ENCODE measurements around the gene PSMG4.

The PSMG4 gene, protein sequence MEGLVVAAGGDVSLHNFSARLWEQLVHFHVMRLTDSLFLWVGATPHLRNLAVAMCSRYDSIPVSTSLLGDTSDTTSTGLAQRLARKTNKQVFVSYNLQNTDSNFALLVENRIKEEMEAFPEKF

DNA sequence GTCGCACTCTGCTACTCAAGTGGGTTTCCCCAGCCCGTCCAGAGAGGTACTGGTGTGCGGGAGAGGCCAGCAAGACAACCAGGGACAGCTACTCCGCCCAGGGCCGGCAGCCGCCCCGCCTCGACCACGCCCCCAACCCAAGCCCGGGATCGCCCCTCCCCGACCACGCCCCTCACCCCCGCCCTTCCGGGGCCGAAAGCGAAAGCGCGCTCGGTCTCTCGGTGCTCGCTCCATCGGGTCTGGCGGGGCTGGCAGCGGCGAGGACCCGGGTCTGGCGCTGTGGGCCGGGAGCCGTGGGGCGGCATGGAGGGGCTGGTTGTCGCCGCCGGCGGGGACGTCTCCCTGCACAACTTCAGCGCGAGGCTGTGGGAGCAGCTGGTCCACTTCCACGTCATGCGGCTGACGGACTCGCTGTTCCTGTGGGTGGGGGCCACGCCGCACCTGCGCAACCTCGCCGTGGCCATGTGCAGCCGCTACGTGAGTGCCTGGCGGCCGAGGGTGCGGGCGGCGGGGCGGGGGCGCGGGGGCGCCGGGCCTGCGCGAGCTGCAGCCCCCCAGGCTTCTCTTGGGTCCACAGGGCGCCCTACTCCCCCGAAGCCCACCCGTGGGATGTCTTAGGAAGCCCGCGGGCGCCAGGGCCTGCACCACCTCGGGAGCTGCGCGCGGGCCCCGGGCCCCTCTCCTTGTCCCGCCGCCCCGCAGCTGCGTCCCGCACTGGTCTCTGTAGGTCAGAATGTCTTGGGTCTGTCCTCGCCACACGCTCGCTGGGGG lies at the start of gene PSMG4:
Gene PSMG4 (plus strand): TSS at position 228 of the 771 bp plus-strand sequence. CDS start 76 bp downstream, at position 304.
- DNase-seq = peak; percentile 88

DNA sequence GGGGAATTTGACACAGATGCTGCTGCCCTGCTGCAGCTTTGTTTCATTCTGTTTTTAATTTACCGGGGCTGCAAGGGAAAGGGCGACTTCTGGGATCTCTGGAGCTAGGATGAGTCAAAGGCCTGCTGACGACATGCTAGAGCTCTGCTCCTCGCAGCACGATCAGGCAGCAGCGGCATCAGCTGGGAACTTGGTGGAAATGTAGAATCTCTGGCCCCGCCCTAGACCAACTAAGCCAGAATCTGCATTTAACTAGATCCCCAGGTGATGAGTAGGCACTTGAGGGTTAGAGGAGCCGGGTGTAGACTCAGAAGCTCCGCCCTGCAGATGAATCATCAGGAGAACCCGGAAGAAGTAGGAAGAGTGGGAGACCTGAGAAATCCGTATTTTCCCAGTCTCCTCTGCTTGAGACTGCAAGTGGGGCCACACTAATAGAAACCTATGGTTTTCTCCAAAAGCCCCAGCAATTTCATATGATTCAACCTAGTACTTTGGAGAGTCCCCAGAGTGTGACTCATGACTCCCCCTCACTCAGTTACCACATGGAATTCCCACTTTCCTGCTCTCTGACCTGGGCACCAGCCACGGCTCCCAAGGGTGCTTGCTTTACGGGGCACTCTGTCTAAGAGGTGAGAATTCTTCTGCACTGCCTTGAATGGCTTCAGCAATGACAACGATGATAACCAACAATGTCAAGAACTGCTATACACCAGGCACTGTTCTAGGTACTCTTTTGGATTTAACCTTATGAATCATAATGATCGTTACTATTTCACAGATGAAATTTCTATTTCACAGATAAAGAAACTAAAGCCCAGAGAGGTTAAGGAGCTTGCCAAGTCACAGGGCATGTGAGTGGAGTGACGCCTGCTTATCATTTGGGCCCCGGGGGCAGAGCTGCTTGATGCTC lies 49.4 kb upstream of the PSMG4 start:
- peak; percentile 99 for DNase-seq

DNA sequence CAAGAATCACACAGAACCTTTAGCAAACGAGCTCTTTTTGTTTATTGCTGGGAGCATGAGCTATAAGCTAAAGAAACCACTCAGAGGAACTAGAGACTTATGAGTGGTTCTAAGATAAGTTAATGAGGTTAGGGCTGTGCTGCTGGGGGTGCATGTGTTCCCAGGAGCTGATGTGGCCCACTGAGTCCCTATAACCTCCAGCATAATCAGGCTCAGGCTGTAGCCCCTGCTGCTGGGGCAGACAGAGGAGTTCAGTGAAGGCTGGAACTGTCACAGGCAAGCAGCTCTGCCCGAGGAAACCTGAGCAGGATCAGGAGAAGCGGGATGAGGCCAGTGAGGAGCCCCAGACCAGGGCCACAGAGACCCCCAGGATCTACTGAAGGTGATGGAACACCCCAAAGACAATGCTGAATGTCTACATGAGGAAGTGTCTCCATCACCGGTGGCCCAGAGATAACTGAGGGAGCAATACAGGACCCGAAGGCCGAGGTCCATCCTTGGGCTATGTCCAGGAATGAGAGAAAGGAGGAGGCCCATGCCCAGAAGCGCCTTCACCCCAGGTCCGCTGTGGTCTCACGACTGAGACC lies 48.6 kb upstream of the PSMG4 start:
- DNase-seq = no peak

DNA sequence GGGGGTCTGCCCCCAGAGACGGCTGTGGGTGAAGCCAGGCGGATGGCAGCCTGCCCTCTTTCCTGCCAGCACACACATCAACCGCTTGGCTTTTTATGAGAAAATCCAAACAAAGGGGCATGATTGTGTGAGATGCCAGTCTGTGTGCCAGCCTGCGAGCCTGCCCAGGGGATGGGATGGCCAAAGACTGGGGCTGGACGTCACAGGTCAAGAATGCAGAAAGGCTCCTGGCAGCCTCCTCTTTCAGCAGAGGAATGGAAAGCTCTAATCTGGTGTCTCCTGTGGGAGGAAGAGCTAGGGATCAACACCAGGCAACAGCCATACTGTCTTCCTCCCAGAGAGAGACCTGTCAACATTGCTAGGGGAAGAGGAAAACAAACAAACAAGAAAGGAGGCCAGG lies 47.1 kb upstream of the PSMG4 start:
- DNase-seq = no peak

DNA sequence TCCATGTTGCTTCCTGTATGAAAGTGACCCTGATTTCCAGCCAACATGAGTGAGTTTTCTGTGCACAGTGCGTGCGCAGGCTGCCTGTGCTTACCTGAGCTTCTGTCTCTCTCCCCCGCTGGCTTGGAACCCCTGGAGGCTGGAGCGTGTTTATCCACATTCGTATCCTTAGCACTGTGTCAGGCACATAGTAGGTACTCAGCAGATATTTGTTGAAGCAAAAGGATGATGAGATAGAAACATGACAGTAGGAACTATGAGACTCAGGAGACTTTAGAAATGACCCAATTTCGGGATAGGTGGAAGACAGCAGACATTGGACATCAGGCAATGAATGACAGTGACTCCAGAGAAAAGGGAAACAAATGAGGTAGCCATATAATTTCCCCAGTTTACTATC lies 46.5 kb upstream of the PSMG4 start:
- no peak for DNase-seq

DNA sequence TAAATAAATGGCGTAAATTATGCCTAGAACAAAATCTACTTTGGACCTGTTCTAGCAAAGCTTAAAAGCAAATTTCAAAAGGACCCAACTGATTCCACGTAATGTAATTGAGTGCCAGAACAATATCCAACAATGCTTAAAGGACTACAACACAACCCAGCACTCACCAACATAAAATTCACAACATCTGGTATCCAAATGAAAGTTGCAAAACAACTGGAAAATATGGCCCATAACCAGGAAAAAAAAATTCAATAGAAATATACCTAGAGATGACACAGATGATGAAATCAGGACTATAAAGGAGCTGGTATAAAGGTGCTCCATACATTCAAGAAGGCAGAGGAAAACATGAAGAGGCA lies 45.4 kb upstream of the PSMG4 start:
- DNase-seq = no peak

DNA sequence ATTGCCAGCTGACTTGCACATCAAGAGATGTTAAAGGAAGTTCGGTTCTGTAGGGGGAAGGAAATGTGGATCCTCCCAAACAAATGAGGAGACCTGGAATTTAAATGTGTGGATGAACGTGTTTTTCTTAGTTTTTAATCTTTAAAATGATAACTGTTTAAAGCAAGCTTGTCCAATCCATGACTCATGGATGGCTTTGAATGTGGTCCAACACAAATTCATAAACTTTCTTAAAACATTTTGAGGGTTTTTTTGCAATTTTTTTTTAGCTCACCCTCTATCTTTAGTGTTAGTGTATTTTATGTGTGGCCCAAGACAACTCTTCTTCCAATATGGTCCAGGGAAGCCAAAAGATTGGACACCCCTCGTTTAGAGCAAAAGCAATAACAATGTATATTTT lies 43.8 kb upstream of the PSMG4 start:
- no peak for DNase-seq

DNA sequence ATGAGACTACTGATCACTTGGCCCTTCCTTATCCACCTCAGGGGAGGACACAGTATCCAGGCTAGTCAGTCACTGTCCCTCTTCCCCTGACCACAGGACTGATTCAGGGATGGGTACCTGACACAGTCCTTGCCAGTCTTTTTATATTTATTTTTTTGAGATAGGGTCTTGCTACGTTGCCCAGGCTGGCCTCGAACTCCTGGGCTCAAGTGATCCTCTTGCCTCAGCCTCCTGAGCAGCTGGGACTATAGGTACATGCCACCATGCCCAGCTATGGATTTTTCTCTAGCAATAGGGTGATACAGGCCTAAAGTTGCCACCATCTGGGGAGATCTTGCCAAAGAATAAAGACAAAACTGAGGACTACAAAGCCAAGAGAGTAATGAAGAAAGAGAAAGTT lies 41.5 kb upstream of the PSMG4 start:
- no peak for DNase-seq

DNA sequence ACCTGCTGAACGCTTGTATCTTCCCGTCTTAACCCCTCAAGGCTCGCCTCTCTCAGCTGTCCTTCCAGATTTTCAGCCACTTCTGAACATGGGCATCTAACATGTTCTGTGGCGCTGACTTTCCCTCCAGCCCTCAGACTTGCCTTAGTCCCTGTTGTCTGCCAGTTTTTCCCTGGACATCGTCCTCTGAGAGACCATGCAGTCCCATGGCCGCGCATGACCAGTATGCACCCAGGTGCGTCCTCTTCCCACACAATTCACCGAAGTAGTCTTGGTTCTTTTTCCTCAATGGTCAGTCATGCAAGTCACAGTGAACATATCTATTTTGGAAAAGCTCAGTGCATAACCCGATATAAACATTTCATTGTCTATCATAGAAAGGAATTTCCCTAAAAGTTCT lies 40.5 kb upstream of the PSMG4 start:
- no peak for DNase-seq

DNA sequence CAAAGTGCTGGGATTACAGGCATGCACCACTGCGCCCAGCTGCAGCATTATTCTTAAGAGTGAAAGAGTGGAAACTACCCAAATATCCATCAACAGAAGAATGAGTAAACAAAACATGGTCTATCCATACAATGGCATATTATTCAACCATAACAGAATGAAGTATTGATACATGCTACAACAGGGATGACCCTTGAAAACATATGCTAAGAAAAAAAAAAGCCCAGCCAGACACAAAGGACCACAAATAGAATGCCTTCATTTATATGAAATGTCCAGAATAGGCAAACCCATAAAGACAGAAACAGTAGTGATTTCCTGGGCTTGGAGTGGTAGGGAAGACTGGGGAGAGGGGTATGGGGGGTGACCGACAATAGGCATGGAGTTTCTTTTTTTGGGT lies 38.4 kb upstream of the PSMG4 start:
- DNase-seq = no peak

DNA sequence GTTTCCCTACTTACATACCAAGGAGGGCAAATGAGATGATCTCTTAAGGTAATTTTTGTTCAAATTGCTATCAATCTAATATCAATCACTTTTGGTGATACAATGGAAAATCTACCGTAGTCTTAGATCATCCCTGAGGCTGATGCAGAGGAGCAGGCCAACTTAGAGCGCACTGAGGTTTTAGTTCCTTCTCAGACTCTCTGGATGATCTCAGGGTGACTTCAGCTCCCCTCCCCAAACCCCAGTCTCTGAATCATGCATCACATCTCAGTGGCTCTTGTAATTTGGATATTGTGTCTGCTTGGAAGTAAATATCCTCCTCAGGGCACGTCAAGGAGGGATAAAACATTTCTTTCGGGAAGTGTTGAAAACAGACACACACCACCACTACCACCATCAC lies 37.2 kb upstream of the PSMG4 start:
- no peak for DNase-seq

DNA sequence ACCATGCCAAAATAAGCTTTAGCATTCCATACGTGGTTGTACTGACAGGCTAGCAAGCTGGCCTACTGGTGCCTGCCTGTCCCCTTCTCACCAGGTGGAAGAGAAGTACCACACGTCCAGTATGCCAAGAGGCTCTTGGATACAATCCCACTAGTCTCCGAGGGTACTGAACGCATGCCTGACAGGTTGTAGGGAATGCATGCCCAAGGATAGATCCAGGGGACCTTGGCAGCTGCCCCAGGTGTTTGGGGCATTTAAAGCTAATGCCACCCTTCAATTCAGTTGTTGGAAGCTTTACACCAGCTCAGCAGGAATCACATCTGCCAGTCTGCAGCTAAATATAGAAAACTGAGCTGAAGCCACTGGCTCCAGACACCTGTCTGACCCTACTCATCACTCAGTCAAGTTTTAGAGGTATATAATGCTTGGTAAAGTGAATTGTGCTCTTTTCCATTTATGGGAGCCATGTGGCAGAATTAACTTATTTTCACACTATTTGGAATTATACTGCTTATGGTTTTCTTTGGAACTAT lies 36.2 kb upstream of the PSMG4 start:
- no peak for DNase-seq

DNA sequence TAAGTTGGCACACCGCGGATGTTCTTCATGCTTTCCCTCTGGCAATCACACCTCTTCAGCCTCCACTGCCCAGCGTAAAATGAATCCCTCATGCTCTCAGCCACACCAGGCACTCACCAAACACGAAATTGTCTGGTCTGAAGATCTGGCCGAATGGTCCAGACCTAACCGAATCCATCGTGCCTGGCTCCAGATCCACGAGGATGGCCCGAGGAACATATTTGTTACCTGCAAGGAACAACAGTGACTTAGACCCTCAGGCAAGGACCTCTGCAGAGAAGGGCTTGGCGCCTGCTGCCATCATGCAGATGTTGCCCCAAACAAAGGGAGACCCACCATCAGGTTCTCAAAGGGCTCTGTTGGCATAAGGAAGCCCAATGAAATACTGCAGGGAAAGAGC lies 32.7 kb upstream of the PSMG4 start:
- no peak for DNase-seq

DNA sequence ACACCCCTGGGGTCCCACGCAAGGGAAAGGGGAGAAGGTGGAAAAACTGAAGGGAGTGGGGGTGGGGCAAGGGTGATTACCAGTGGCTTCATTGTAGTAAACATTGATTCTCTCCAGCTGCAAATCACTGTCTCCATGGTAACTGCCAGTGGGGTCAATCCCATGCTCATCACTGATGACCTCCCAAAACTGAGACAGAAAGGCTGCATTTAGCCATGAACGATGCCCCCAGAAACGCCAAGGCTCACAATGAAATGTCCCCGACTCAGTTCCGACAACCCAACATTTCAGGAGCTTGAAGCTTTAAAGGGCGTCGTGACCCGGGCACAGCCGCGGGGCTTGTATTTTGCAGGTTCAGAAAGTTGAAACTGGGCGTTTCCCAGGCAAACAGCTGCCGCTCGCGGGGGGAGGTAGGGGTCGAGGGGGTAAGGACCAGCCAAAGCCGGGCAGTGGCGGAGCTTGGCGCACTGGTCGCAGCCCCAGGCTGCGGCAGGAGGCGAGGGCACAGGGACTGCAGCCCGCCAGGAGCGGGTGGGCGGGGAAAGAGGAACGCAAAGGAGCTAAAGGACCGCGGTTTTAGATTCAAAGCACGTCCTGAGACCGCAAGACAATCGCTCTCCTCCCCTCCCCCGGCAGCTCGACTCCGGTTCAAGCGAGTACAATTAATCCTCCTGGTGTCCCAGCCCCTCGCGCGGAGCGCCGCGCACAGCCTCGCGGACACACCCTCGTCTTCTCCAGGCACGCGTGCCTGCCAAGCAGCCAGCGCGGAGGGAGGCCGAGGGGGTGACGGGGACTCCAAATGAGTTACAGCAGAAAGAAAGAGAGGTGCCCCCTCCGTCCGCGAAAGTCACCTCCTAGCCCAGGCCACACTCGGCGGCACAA lies 32.0 kb upstream of the PSMG4 start:
- peak; percentile 57 for DNase-seq

DNA sequence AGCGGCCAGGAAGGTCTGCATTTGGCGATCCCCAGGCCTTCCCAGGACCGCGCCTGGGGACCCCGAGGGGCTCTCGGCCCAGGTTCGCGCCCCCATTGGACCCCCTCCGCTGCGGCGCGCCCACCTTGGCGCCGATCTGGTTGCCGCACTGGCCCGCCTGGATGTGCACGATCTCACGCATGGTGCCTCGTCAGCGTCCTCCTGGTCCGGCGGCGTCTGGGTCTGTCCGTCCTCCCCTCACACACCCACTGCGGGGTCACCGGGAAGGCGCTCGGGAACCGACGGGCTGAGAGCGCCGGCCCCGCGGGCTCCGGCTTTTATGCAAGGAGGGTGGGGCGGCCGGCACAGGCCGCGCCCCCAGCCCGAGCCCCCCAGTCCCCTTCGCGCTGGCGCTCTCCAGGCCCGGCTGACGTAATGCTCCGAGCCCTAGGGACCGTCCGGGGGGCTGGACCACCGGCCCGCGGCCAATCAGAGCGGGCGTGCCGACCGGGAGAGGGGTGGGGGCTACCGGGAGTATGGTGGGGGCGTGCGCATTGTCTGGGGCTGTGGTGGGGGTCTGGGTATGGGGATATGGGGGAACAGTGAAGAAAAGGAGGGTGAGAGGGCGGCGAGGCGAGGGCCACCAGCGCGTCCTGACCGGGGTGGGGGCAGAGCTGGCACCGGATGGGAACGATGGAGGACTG lies 31.2 kb upstream of the PSMG4 start, which contains the start of gene TUBB2B:
Gene TUBB2B (minus strand): TSS at position 291 of the 683 bp plus-strand sequence. CDS start 110 bp downstream, at position 181.
- peak; percentile 75 for DNase-seq

DNA sequence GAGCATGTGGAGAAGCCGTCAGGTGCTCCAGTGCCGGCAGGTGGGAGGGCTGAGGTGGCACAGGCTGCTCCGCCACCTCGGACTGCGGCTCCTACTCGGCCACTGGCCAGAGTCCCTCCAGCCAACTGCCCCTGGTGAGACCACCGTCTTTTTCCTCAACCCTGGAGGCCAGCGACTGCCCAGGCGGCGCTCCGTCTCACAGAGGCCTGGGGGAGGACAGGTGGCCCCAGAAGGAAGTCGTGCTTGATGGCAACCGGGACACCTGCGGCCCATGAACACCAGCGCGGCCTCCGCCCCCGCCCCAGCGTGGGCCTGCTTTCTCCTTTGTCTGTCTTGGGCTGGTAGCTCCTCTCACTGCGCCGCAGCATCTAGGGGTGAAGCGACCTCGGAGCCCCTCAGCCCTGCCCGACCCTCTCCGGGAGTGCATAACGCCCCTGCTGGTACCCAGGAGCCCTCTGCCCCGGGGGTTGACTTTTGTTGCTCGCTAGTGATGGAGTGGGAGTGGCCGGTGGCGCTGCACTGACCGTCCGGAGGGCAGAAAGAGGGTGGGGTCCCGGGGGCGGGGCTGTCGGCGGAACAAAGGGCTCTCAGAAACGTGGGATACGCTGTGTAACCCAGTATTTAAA lies 30.6 kb upstream of the PSMG4 start:
- no peak for DNase-seq

DNA sequence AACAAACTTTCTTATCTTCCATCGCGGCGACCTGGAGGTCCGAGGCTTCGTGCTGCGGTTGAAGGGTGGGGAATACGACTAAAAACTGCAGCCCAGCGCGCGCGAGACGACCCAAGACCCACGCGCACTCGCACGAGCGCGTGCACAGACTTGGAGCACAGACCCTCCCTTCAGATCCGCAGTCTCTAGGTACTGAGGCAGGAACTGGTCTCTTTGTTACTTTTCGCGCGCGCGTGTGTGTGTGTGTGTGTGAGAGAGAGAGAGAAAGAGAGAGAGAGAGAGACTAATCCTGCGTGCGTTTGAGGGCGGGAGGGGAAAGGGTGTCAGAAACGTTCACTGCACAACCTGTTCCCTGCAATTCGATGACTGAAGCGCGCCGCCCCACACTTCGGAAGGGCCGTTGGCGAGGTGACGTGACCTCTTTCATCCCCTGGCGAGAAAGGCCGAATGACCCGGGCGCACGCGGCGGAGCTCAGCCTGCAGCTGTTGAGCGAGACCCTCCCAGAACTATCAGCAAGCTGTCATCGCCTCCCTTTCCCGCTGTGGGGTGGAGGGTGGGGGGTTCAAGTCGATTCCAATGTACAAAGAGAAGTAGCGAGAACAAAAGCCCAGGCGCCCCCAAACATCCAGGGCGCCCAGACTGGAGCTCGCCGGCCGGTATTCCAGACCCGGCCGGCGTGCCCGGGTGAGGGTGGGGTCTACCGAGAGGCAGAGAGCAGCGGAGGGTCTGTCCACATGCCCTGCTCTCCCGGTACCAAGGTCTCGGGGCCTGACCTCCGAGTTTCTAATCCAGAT lies 29.8 kb upstream of the PSMG4 start:
- no peak for DNase-seq

DNA sequence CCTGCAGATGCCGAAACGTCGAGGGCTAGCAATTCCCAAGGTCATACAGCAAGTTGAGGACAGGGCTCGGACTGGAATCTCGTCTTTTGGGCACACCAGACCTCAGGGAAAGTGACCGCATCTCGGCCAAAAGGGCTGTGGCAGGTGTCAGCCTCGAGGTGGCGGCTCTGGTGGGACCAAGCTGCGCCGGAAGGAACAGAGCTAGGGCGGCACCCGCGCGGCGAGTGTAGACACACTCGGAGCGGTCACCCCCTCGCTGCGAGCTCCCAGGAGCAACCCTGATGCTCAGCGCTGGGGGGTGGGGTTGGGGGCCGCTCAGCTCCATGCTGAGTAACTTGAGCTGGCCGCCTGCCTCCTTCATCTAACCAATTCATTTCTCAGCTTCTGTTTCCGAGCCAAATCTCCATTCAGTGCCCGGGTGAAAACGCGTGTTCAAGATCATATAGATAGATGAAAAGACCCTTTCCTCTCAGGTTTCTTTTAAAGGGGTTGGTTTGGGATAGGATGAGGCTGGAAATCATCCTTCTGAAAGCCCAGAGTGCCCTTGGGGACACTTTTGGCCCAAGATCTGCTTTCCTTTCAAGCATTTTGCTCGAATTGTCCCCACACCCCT lies 29.1 kb upstream of the PSMG4 start:
- peak; percentile 48 for DNase-seq

DNA sequence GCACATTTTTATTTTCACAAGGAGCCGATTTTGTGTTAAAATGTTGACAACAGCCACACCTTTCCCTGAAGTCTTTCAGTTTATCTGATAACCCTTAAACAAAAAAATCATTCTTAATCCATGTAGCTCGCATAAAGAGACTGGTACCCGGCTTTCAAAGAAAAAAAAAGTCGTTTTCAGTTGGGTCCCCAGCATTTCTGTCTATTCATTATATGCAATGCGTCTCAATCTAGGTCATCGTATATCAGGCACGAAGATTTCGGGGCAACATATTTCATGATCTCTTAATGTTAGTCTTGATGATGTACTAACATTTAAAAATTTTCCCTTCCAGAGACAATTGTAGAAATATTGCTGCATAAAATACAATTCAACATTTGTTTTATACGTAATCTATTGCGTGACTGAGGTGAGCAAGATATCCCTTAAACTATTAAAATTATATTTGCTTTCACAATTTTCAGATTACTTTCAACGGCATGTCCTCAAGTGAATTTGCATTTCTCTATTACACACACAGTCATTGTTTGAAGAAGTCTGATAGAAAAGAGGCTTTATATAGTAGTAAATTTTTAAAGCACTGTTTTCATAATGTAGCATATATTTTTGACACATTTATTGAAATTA lies 28.4 kb upstream of the PSMG4 start:
- no peak for DNase-seq
